Articular chondrocyte of knee joint (primary cell): ENCODE measurements around the gene SH3D21. TPM values are rescaled to one million over a fixed set of nuclear protein-coding genes. Genes with fewer than 3 reads are reported as not detected.

Source experiments
- total RNA-seq: library from RNA; depleted of rRNA; stranded (reverse); fragments of >200 nt; gene quantifications from 2 replicates; pipeline ENCODE4 v1.2.3, GENCODE V29; 2012

The SH3D21 gene
- 4.8 and 5.0 TPM in 2 replicates for total RNA-seq

GRCh38 chr1:36306210-36306901, at the start of gene SH3D21:
Gene SH3D21 (plus strand): TSS chr1:36306368. CDS start chr1:36306421, 53 bp downstream.

GRCh38 chr1:36323636-36324352, 17.6 kb downstream of the SH3D21 start, which contains the start of gene EVA1B:
Gene EVA1B (minus strand): TSS chr1:36323645. CDS start chr1:36323037, 608 bp downstream.

Other genes with a start within 250 kb of the SH3D21 start
- 0.11 and 0.13 TPM in 2 replicates for gene TEKT2, start 222.3 kb upstream of the SH3D21 start, total RNA-seq
- gene ADPRS, start 217.5 kb upstream of the SH3D21 start, total RNA-seq = 17.8 and 19.0 TPM in 2 replicates
- gene COL8A2, start 181.1 kb upstream of the SH3D21 start, total RNA-seq = 53.4 and 60.5 TPM in 2 replicates
- 90.0 and 97.1 TPM in 2 replicates for gene TRAPPC3, start 156.9 kb upstream of the SH3D21 start, total RNA-seq
- 76.4 and 85.6 TPM in 2 replicates for gene MAP7D1, start 150.2 kb upstream of the SH3D21 start, total RNA-seq
- 121 and 148 TPM in 2 replicates for gene THRAP3, start 81.9 kb upstream of the SH3D21 start, total RNA-seq
- 111 and 135 TPM in 2 replicates for gene EVA1B, start 17.3 kb downstream of the SH3D21 start, total RNA-seq
- gene STK40, start 79.6 kb downstream of the SH3D21 start, total RNA-seq = 9.6 and 9.8 TPM in 2 replicates
- 4.8 and 7.7 TPM in 2 replicates for gene LSM10, start 91.5 kb downstream of the SH3D21 start, total RNA-seq
- 13.3 and 17.1 TPM in 2 replicates for gene OSCP1, start 144.1 kb downstream of the SH3D21 start, total RNA-seq
- gene MRPS15, start 158.0 kb downstream of the SH3D21 start, total RNA-seq = 71.9 and 84.3 TPM in 2 replicates
- gene CSF3R, start 176.5 kb downstream of the SH3D21 start, total RNA-seq = not detected in 2 replicates